Tongue (tissue), 2 donors: ENCODE results near the gene MTHFD1L. TPM values are rescaled to one million over a fixed set of nuclear protein-coding genes. Genes with fewer than 3 reads are reported as not detected.

Experiments
- DNase-seq: peaks from one replicate; pipeline ENCODE4 v3.0.0-alpha.2; 2015
- total RNA-seq: library from RNA; depleted of rRNA; stranded (reverse); fragments of >200 nt; gene quantifications from one replicate; pipeline ENCODE4 v1.2.3, GENCODE V29; 2014

The MTHFD1L gene
- total RNA-seq, 1 donor from 2014 or later = 14.5 TPM

GRCh38 chr6:150934380-150934779 is 68.9 kb downstream of the MTHFD1L start:
- DNase-seq = no peak

GRCh38 chr6:150936021-150936555 is 70.6 kb downstream of the MTHFD1L start:
- no peak for DNase-seq

- DNase-seq = no peak
These were observed 71.8 kb downstream of the MTHFD1L start for GRCh38 chr6:150937132-150937906.

GRCh38 chr6:150939399-150939798 is 73.9 kb downstream of the MTHFD1L start:
- no peak for DNase-seq

- DNase-seq = peak; percentile 57
These were observed 75.4 kb downstream of the MTHFD1L start for GRCh38 chr6:150940941-150941340.

- DNase-seq = no peak
These were observed 84.0 kb downstream of the MTHFD1L start for GRCh38 chr6:150949526-150949925.

- no peak for DNase-seq
These were observed 88.3 kb downstream of the MTHFD1L start for GRCh38 chr6:150953851-150954250.

- no peak for DNase-seq
These were observed 93.7 kb downstream of the MTHFD1L start for GRCh38 chr6:150959166-150959565.

- no peak for DNase-seq
These were observed 96.9 kb downstream of the MTHFD1L start for GRCh38 chr6:150962436-150962835.

GRCh38 chr6:150964765-150965164 is 99.3 kb downstream of the MTHFD1L start:
- DNase-seq = no peak

- DNase-seq = no peak
These were observed 101.3 kb downstream of the MTHFD1L start for GRCh38 chr6:150966786-150967185.

- DNase-seq = no peak
These were observed 101.9 kb downstream of the MTHFD1L start for GRCh38 chr6:150967381-150967780.

- no peak for DNase-seq
These were observed 102.4 kb downstream of the MTHFD1L start for GRCh38 chr6:150967910-150968309.

- DNase-seq = no peak
These were observed 104.4 kb downstream of the MTHFD1L start for GRCh38 chr6:150969901-150970300.

GRCh38 chr6:150971219-150971618 is 105.7 kb downstream of the MTHFD1L start:
- DNase-seq = no peak

- DNase-seq = no peak
These were observed 109.6 kb downstream of the MTHFD1L start for GRCh38 chr6:150975136-150975535.

- no peak for DNase-seq
These were observed 111.8 kb downstream of the MTHFD1L start for GRCh38 chr6:150977281-150977680.

- DNase-seq = no peak
These were observed 113.1 kb downstream of the MTHFD1L start for GRCh38 chr6:150978624-150979023.

GRCh38 chr6:150979826-150980350 is 114.4 kb downstream of the MTHFD1L start:
- peak; percentile 72 for DNase-seq

- peak; percentile 80 for DNase-seq
These were observed 115.6 kb downstream of the MTHFD1L start for GRCh38 chr6:150981095-150981494.

GRCh38 chr6:150981669-150982068 is 116.2 kb downstream of the MTHFD1L start:
- DNase-seq = no peak

- no peak for DNase-seq
These were observed 121.9 kb downstream of the MTHFD1L start for GRCh38 chr6:150987371-150987828.

- DNase-seq = peak; percentile 34
These were observed 122.5 kb downstream of the MTHFD1L start for GRCh38 chr6:150987855-150988464.
